AG09319 (cell line): ENCODE data around the gene TMEM119.

Experiments used
- DNase-seq: peaks from one replicate; pipeline ENCODE4 v3.0.0-alpha.2; 2010; ENCODE audit warnings: low read depth; ENCODE audit errors: extremely low read depth
- TF ChIP-seq, protein P1 (sequence below): IDR thresholded peaks from 2 replicates; pipeline ENCODE4 v1.5.1; 2011; ENCODE audit warnings: low read depth, mild to moderate bottlenecking, inconsistent platforms, low read length, moderate library complexity

Gene TMEM119

DNA sequence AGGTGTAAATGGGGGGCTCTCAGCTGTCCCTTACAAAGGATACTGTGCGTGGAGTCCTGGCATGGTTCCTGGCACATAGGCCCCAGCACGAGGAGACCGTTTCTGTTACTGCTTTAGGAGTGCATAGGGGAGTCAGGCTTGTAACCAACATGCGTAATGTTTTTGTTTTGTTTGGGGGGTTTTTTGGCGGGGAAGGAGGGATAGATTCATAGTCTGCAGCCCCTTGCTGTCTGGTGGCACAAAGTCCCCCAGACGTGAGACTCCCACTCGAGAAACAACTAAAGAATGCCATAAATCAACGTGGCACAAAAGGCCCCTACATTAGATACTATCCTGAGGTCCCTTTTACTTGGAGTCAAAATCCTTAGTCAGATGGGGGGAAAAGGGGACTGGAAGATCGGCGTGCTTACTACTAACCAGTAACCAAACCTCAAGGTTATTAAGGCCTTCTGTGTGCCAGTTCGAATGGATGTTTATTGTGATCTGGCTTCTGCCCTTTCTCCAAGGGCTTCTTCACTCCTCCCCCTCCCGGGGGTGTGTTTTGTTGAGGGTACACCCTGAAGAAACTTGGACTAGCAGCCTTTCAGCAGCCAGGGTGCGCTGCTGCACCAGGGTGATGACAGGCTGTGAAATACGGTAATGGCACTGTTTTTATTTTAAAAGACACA lies 34.6 kb downstream of the TMEM119 start:
- peak; percentile 82 for DNase-seq
- TF ChIP-seq, protein P1, sequence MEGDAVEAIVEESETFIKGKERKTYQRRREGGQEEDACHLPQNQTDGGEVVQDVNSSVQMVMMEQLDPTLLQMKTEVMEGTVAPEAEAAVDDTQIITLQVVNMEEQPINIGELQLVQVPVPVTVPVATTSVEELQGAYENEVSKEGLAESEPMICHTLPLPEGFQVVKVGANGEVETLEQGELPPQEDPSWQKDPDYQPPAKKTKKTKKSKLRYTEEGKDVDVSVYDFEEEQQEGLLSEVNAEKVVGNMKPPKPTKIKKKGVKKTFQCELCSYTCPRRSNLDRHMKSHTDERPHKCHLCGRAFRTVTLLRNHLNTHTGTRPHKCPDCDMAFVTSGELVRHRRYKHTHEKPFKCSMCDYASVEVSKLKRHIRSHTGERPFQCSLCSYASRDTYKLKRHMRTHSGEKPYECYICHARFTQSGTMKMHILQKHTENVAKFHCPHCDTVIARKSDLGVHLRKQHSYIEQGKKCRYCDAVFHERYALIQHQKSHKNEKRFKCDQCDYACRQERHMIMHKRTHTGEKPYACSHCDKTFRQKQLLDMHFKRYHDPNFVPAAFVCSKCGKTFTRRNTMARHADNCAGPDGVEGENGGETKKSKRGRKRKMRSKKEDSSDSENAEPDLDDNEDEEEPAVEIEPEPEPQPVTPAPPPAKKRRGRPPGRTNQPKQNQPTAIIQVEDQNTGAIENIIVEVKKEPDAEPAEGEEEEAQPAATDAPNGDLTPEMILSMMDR, result peak; percentile 95

DNA sequence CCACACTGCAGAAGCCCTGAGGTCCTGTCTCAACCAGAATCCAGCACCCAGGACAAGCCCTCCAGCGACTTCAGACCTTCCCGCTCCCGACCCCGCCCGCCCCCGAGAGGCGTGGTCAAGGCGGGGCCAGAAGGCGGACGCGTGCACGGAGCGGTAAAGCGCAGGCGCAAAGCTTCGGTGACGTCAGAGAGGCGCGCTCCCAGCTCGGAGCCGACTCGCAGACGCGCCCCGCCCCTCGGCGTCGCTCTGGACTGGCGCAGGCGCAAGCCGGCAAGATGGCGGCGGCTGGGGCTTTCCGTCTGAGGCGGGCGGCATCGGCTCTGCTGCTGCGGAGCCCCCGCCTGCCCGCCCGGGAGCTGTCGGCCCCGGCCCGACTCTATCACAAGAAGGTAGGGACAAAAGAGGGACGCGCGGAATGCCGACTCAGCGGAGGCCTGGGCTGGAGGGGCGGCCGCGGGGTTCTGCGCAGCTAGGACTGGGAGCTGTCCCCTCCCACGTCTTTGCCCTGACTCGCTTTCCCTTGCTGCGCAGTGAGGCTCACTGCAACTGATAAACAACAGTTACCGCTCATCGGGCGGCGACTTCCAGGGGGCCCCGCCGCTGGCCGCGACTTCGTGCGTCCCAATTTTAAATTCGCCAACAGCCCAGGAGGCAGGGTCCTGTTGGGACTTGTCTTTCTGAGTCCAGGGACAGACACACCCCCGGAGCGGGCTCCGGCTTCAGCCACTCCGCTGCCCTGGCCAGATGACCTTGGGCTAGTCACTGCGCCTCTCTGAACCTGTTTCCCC lies 35.3 kb downstream of the TMEM119 start, which contains the start of gene ISCU:
ISCU (plus strand) TSS at position 249 of the 788 bp plus-strand sequence; CDS start at position 276, 27 bp downstream.
- peak; percentile 93 for DNase-seq
- TF ChIP-seq, protein P1, result no peak

DNA sequence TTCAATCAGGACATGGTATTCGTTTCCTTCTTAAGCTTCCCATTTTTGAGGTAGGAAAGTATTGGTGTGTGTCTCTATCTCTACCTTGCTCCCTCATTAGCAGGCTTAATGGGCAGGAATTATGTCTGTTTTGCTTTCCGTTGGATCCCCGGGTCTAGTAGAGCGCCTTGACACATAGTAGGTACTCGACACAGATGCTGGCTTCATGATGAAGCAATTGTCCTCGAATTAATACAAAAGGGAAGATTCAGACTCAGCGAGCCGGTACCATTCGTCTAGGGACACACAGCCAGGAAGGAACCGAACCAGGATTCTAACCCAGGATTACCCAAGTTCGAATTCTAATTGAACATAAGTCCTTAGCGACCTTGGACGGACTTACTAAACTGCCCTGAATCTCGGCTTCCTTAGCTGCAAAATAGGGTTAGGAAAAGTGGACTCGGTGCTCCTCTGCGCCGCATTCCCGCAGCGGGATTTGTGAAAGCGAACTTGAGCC lies 36.0 kb downstream of the TMEM119 start:
- TF ChIP-seq, protein P1, result no peak
- DNase-seq, result no peak

DNA sequence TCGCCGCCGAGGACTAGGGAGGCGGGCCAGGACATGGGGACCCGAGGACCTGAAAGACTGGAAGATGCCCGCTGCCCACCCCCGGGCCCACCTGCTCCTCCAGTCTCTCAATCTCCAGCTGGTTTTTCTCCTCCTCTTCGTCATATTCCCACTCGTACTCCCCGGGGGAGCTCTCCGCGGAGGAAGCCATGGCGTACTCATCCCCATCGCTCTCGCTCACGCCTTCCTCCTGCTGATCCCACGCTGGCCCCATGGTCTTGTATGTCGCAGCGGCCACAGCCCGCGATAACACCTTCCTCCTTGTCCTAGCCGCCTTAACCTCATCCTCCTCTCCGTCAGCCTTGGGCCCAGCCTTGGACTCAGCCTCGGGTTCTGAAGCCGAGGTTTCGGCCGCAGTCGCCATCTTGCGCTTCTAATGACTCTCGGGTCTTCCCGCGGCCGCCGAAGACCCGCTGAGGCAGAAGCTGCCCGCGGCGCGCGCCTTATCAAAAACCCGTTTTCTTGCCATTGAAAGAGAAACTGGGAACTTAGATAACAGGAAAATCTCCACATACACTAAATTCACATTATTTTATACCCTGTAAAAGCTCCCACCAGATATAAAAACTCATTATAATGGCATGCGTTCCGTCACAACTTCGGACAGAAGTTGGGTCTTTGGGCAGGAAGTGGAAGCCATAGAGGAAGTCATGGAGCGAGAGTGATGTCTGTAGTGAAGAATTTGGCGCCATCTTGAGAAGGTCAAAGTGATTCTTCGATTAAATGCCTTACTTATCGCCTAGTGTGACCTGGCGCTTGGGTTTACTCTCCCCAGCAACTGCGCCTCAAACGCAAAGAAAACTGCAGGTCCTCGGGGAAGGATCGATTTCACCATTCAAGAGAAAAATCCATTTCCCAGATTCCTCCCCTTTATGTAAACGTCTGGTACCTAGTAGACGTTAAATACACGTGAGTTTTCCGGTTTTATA lies 36.8 kb downstream of the TMEM119 start, which contains the start of gene SART3:
SART3 (minus strand) TSS at position 422 of the 968 bp plus-strand sequence; CDS start at position 403, 19 bp downstream.
- peak; percentile 58 for DNase-seq
- TF ChIP-seq, protein P1, result no peak

DNA sequence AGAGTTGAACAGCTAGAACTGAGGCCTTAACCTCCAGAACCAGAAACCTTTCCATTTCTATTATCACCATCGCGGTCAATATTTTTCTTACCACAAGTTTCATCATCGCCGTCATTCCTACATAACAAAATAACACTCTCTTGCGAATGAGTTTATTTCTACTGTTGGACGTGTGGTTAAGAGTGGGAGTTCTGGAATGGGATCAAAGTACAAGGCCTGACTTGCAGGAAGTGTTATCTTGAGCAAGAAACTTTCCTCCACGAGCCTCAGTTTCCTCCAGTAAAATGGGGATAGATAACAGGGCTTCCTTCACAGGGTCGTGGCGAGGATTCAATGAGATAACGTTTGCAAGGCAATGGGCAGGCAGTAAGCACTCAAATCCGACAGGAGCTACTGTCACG lies 37.6 kb downstream of the TMEM119 start:
- TF ChIP-seq, protein P1, result no peak
- no peak for DNase-seq

DNA sequence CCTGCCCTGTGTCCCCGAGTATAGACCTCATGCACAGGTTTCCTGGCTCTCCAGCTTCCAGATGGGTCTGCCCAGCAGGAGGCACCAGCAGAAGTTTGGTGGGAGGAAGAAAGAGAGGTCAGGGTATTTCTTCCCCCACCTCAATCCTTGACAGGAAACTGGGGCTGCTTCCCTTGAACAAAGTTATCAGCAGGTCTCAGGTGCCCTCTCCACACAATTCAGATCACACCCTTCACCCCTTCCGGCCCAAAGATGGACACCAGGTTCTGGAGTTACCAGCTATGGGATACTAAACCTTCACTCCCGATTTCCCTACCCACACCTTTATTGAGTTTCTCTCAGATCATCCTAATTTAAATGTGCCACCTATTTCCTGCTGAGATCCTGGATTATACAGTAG lies 38.1 kb downstream of the TMEM119 start:
- TF ChIP-seq, protein P1, result no peak
- no peak for DNase-seq
